ENCODE data around the gene BCAP31. TPM values are rescaled to one million over a fixed set of nuclear protein-coding genes. Genes with fewer than 3 reads are reported as not detected.

Gene BCAP31
- total RNA-seq, 1 donor from 2014 or later, result 191 TPM

DNA sequence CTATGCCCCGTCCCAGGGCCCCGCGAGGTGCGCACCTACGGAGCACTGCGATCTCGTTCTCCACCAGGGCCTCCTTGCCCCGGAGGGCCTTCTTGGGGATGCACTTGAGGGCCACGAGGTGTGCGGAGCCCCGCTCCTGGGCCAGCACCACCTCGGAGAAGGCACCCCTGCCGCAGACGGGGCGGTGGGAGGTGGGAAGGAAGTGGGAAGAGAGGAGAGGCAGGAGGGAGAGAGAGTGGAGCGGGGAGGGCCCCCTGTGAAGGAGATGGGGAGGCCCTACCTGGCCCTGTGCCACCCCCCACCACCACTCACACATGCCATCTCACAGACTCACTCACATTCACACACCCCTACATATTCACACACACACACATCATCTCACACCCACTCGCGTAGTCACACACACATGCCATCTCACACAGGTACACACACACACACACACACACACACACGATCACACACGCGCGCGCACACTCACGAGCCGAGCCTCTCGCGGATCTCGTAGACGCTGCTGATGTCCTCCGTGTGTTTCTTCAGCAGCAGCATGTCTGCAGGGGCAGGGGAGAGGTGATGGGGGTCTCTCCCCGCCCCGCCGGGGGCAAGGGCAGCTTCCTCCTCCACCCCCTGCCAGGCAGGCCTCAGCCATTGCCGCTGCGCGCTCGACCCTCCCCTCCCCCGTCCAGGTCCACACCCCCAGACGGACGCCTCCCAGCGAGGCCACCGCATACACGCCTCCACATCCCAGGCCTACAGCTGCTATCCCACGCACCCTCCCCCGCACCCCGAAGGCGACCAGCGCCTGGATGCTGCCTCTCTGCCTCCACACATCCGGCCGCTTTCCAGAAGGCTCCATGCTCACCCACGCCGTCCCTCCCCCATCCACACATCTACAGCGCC lies 51.4 kb downstream of the BCAP31 start:
- no peak for ATAC-seq

DNA sequence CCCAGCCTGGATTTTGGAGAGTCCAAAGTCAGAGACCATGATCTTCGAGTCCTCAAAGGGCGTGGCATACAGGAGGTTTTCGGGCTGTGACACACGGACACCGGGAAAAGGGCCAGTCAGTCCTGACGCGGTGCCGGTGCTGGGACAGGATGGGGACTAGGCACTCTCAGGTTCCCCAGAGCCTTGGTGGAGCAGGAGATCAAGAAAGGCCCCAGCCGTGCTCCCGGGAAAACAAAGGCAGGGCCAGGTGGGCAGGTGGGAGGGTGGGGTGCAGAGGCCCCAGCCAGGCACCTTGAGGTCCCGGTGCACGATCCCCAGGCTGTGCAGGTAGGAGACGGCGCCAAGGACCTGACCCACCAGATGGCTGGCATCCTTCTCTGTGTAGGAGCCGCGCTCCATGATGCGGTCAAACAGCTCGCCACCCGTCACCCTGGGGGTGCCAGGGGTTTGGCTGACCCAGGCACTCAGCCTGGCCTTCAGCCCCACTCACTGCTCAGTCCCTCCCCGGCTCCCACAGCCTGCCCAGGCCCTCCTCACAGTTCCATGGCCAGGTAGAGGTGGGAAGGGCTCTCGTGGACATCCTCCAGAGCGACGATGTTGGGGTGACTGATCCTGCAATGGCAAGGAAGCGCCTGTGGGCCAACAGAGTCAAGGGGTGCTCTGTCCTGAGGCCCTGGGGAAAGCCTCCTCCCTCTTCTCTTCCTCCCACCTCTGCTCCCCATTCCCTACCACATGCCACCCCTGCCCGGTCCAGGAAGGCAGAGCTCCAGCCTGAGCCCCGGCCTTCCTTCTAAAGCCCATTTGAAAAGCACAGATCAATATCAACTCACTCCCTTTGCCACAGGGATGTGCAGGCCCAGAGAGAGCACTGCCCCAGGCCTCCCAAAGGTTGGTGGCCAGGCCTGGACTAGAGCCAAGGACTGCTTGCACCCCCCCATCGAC lies 52.3 kb downstream of the BCAP31 start:
- no peak for ATAC-seq

GRCh38 chrX:153670748-153671588 lies 53.2 kb downstream of the BCAP31 start:
- ATAC-seq, result no peak

DNA sequence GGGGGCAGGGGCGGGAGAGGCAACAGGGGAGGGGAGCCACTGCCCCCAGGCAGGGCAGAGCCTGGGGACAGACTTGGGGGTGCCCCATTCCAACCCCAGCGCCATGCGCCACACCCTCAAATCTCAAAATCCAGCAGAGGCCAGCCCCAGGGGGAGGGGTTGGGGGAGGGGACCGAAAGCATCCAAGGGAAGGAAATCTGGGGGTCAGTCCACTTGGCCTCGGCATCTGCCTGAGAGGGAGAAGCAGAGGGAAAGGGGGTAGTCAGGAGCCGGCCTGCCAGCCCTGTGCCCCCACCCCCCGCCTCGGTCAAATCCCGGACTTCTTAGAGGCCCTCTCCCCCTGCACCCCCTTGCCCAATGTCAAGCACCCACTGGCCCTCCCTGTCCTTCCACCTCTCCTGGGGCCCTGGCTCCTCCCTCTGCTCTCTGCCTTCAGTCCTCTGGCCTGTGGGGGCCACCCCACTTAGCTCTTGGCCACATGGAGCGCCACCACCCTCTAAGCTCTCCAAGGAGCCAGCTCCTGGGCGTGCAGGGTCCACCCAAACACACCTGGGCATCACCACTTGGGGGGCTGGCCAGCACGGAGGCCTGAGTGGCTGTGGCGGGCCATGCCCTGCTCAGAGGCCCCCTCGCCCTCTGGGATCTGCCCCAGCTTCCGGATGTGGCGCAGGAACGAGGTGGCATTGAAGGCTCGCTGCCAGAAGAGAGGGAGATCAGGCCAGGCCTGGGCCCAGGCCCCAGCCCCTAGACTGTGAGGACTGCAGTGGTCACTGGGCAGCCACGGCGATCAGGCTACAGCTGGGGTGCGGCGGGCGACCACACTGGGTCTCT lies 54.1 kb downstream of the BCAP31 start:
- no peak for ATAC-seq

- ATAC-seq, result no peak
These were observed 54.9 kb downstream of the BCAP31 start for GRCh38 chrX:153669174-153669890.

GRCh38 chrX:153668423-153669173 lies 55.6 kb downstream of the BCAP31 start:
- ATAC-seq, result no peak

DNA sequence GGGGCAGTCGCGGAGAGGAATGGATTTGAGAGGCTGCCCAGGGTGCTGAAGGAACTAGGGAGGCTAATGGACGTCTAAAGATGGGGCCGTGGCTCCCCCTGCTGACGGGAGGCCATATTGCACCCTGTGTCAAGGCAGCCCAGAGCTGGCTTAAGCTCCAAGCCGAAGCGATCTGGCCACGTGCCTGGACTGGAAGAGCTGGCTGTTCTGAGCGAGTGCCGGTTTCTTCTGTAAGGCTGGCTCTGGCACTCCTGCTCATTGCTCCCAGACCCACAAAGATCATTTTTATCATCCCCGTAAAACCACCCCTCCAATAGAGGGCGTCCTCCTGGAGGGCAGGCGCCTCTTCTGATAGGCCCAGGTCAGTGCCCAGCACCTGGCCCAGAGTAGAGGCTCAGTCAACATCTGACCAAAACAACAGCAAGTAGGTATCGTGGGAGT lies 56.2 kb downstream of the BCAP31 start:
- ATAC-seq, result peak; percentile 91

DNA sequence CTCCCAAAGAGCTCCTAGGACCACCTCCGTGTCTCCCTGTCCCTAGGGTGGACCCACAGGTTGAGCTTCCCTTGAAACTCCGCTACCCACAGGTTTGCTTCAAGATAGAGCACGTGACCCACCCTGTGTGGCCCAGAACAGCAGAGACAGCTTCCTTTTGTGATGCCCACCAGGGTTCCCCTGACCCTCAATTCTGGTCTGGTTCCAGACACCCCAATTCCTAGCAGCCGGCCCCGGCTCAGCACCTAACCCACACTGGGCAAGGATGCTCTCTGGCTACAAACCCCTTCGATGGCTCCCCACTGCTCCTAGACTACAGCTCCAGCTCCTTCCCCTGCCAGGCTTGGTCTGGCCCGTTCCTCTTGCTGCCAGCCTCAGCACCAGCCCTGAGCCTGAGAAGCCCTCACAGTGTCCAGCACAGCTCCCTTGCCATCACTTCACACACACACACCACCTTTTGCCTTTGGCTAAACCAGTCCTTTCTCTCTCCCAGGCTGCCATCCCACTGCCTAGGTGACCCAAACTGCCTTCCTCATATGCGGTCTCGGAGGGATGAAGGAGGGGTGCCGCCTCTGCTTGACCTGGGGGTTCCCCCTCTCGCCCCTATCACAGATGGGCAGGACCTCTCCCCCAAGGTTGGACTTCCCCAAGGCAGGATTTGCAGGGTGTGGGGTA lies 56.8 kb downstream of the BCAP31 start:
- ATAC-seq, result no peak

DNA sequence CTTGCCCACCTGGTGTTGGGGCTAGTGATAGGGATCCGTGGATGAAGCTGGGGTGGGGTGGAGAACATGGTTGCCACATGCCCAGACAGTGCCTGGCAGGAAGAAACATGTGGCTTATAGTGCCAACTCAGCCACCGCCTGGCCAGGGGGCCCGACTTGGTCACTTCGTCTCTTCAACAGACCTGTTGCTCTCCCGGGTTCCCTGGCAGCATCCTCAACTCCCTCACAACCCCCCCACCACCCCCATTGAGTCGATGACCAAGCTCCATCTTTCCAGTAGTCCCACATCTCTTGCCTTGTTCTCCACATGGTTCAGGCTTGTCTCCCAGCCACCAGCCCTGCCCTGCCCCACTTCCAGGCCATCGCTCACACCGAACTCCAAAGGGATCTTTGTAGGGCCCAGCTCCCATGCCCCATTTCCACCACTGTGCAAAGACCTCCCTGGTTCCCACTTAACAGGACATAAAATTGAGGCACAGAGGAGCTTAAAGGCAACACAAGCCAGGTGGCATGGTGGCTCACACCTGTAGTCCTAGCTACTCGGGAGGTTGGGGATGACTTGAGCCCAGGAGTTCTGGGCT lies 58.4 kb downstream of the BCAP31 start:
- no peak for ATAC-seq

DNA sequence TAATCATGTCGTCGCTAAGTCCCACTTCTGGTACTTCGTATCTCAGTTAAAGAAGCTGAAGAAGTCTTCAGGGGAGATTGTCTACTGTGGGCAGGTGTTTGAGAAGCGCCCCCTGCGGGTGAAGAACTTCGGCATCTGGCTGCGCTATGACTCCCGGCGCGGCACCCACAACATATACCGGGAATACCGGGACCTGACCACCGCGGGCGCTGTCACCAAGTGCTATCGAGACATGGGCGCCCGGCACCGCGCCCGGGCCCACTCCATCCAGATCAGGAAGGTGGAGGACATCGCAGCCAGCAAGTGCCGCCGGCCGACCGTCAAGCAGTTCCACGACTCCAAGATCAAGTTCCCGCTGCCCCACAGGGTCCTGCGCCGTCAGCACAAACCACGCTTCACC lies 61.9 kb downstream of the BCAP31 start:
- no peak for ATAC-seq

- no peak for ATAC-seq
These were observed 64.9 kb downstream of the BCAP31 start for GRCh38 chrX:153659268-153659667.

DNA sequence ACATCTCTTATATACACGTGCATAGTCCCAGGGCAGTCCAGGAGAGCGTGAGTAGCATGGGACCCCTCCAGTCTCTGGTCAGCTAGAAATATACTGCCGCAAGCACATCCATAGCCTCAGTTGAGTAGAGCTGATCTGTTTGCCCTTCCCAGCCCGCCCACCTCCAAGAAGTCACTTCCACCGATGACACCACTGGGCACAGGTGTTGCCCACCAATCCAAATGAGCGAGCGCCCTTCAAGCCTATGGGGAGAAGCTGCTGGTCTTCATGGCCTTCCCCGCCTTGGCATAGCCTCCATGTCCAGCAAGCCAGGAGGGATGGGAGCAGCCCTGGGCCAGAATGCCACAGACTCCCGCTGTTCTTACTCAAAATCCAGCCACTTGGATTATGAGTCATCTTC lies 67.0 kb downstream of the BCAP31 start:
- no peak for ATAC-seq

- no peak for ATAC-seq
These were observed 70.6 kb downstream of the BCAP31 start for GRCh38 chrX:153653556-153653955.

GRCh38 chrX:153651540-153652079 lies 72.6 kb downstream of the BCAP31 start:
- peak; percentile 40 for ATAC-seq

DNA sequence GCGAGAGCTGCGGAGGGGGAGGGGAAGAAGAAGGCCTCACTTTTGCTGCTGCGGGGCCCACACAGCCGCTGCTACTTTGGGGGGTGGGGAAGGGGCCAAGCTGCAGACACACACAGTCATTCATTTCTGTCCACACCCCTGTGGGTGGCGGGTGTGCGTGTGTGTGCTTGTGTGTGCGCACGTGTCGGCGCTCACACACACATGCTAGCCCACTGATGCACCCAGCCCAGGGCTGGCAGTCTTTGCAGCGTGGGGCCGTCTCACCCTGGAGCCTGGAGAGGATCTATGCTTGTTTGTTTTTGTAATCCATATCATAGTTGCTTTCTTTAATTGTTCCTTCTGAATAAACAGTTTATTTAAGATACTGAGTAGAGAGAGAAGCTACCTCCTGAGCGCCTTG lies 73.2 kb downstream of the BCAP31 start:
- ATAC-seq, result no peak

Data from esophagus mucosa (tissue), 1 donor.